ENCODE data around the gene MDH2.

DNA sequence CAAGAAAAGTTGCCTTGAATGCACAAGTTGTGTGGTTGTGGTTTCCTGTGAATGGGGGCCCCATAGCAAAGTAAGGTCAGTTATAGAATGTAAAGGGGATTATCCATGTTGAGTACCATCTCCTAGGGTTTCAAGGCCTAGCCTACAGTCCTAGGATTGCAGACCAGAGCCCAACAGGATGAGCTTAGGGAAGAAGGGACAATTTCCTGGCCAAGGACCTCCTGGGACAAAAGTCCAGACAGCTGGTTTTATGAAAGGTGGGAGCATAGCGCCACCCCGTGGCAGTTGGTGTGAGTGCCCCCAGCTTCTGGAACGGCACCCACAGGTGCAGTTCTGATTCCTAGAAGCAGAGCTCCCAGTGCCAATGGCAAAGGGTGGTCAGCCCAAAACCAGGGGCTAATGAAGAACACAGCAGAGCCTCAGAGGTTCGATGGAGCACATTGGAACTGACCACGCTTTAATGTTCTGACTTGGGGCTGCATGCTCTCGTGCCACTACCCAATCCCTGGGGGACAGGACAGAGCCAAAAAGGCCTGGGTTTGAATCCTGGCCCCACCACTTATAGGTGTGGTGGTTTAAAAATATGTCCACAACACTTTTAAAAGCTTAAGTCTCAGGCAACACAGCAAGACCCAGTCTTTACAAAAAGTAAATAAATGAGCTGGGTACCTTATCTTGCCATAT lies 27.7 kb upstream of the MDH2 start:
- TF ChIP-seq ZNF274 (IDR thresholded peaks at IDR 0.05; ENCODE audit: low read depth, low read length) (no peak), YY1 (IDR thresholded peaks at IDR 0.05; ENCODE audit: insufficient read depth, insufficient read length) (no peak)

Measured in NT2/D1 (cell line).